DND-41 (cell line): ENCODE measurements around the gene SEPTIN1.

Source experiments
- ATAC-seq: fragments of 200-7000 bp; cut with Tn5 transposase; 3 replicates; pipeline ENCODE4 v1.9.1; 2021; ENCODE audit warnings: low read depth; ENCODE audit not compliant: insufficient read depth
- DNase-seq: peaks from one replicate; pipeline ENCODE4 v3.0.0-alpha.2; 2020
- H2AFZ ChIP-seq: 2 replicates; pipeline ENCODE4 v1.6.0; 2012; ENCODE audit warnings: low read depth, low read length
- H3K27ac ChIP-seq: 2 replicates; pipeline ENCODE4 v1.5.1; 2012; ENCODE audit warnings: low read length, inconsistent platforms
- H3K27me3 ChIP-seq: fragments of 200-600 bp; sonication (generic); 2 replicates; pipeline ENCODE4 v1.6.0; 2012; ENCODE audit warnings: low read length, mild to moderate bottlenecking, inconsistent platforms; ENCODE audit not compliant: insufficient read depth, poor library complexity
- H3K36me3 ChIP-seq: 2 replicates; pipeline ENCODE4 v1.5.1; 2012; ENCODE audit warnings: low read length, inconsistent platforms; ENCODE audit not compliant: insufficient read depth
- H3K4me1 ChIP-seq: 2 replicates; pipeline ENCODE4 v1.5.1; 2012; ENCODE audit warnings: mild to moderate bottlenecking, low read length; ENCODE audit not compliant: insufficient read depth
- H3K4me2 ChIP-seq: 2 replicates; pipeline ENCODE4 v1.6.0; 2012; ENCODE audit warnings: mild to moderate bottlenecking, moderate library complexity, low read length, inconsistent platforms; ENCODE audit not compliant: insufficient read depth
- H3K4me3 ChIP-seq, 2 experiments: fragments of 200-600 bp in 1 of 2; shearing (Covaris generic) in 1 of 2; 2 replicates each; pipeline ENCODE4 v1.5.1; 2012 to 2016; ENCODE audit warnings: inconsistent platforms in 2 of 2, low read length in 2 of 2, mild to moderate bottlenecking in 2 of 2, low read depth in 1 of 2, moderate library complexity in 1 of 2
- H3K79me2 ChIP-seq: 2 replicates; pipeline ENCODE4 v1.6.0; 2012; ENCODE audit warnings: low read length, inconsistent platforms; ENCODE audit not compliant: insufficient read depth
- H3K9ac ChIP-seq: 2 replicates; pipeline ENCODE4 v1.6.0; 2012; ENCODE audit warnings: low read depth, mild to moderate bottlenecking, inconsistent platforms, low read length, moderate library complexity
- H3K9me3 ChIP-seq: 2 replicates; pipeline ENCODE4 v1.5.1; 2012; ENCODE audit warnings: low read length, moderate library complexity, mild to moderate bottlenecking, inconsistent platforms; ENCODE audit not compliant: insufficient read depth, severe bottlenecking
- H4K20me1 ChIP-seq: 2 replicates; pipeline ENCODE4 v1.6.0; 2012; ENCODE audit warnings: low read length; ENCODE audit not compliant: insufficient read depth
- EZH2 ChIP-seq: IDR thresholded peaks from 3 replicates; pipeline ENCODE4 v1.6.1; 2012; ENCODE audit warnings: borderline replicate concordance, low read depth, mild to moderate bottlenecking, moderate library complexity, low read length, inconsistent platforms; ENCODE audit not compliant: severe bottlenecking
- TF ChIP-seq, protein P1 (sequence below): IDR thresholded peaks from 2 replicates; pipeline ENCODE4 v1.5.1; 2012; ENCODE audit warnings: borderline replicate concordance, low read length, moderate library complexity, mild to moderate bottlenecking; ENCODE audit not compliant: poor library complexity, severe bottlenecking; ENCODE audit errors: extremely low read depth

The SEPTIN1 gene

GRCh38 chr16:30372038-30372712 is 10.2 kb downstream of the SEPTIN1 start:
- TF ChIP-seq, protein P1, sequence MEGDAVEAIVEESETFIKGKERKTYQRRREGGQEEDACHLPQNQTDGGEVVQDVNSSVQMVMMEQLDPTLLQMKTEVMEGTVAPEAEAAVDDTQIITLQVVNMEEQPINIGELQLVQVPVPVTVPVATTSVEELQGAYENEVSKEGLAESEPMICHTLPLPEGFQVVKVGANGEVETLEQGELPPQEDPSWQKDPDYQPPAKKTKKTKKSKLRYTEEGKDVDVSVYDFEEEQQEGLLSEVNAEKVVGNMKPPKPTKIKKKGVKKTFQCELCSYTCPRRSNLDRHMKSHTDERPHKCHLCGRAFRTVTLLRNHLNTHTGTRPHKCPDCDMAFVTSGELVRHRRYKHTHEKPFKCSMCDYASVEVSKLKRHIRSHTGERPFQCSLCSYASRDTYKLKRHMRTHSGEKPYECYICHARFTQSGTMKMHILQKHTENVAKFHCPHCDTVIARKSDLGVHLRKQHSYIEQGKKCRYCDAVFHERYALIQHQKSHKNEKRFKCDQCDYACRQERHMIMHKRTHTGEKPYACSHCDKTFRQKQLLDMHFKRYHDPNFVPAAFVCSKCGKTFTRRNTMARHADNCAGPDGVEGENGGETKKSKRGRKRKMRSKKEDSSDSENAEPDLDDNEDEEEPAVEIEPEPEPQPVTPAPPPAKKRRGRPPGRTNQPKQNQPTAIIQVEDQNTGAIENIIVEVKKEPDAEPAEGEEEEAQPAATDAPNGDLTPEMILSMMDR = no peak
- TF ChIP-seq EZH2 = no peak
- Histone ChIP-seq H3K27me3 (no peaks in the 10 kb centered on the region), H3K9ac (peak overlapping the region; percentile 64; the same call in 1 of the 2 replicates), H3K36me3 (peaks cover 10% of the 10 kb centered on the region), H3K9me3 (no peaks in the 10 kb centered on the region), H3K4me1 (peaks cover 45% of the 10 kb centered on the region), H2AFZ (peak overlapping the region; percentile 52), H3K79me2 (peaks cover 38% of the 10 kb centered on the region), H3K4me3 (peak overlapping the region in 1 of 2 experiments; percentile 56; a peak in 2 of 4 replicates), H3K27ac (peak overlapping the region; percentile 82), H3K4me2 (peak overlapping the region; percentile 71), H4K20me1 (peaks cover 23% of the 10 kb centered on the region)
- no peak for ATAC-seq
- DNase-seq = no peak

GRCh38 chr16:30371248-30371816 is 11.0 kb downstream of the SEPTIN1 start:
- ATAC-seq = no peak
- Histone ChIP-seq H3K9ac (peak overlapping the region; percentile 64), H3K4me2 (peak overlapping the region; percentile 71), H4K20me1 (peaks cover 24% of the 10 kb centered on the region), H3K9me3 (no peaks in the 10 kb centered on the region), H3K79me2 (peaks cover 39% of the 10 kb centered on the region), H3K27me3 (no peaks in the 10 kb centered on the region), H2AFZ (peak overlapping the region; percentile 52), H3K4me3 (peak overlapping the region; percentile 20 to 56; a peak in 3 of 4 replicates), H3K4me1 (peaks cover 45% of the 10 kb centered on the region), H3K36me3 (peaks cover 17% of the 10 kb centered on the region), H3K27ac (peak overlapping the region; percentile 82)
- no peak for DNase-seq
- TF ChIP-seq, protein P1 = peak; percentile 1
- TF ChIP-seq EZH2 = no peak

DNA sequence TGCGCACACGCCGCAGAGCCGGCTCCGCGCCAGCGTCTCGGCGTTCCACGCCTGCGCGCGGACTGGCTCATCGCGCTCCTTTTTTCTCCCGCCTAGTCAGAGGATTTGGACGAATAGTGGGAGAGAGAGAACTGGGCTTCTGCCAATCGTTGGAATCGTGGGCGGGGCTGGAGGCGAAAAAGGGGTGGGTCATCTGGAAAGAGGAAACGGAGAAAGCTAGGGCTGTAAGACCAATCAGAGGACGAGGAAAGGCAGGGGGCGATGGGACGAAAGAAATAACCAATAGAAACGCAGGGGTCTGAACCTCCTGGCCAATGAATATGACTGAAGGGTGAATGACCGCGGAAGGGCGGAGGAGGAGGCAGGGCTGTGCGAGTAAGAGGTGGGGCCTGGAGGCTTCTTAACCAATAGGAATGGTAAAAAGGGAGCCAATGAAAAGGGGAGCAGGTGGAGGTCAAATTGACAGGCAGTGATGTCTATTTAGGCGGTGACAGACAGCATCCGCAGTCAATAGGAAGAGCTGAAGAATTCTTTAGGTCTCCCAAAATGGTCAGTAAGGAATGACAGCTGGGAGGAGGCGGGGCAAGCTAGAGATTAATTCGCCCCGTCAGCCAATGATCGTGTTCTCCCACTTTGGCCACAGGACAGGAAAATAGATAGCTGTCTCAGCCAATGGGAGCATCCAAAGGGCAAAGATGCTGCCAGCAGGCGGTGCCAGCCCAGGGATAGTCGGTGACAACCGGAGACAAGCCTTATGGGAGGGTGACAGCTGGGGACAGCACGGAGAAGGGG is 11.7 kb downstream of the SEPTIN1 start, which contains the start of gene TBC1D10B:
Gene TBC1D10B (minus strand): TSS at position 39 of the 792 bp plus-strand sequence. CDS start 311 bp downstream, outside the sequence.
- H3K4me2 ChIP-seq = peak within 1 kb of the TSS; percentile 86
- H3K36me3 ChIP-seq = peaks cover 21% of the 10 kb centered on the region
- H3K79me2 ChIP-seq = peaks cover 43% of the 10 kb centered on the region
- peak within 1 kb of the TSS; percentile 82 for H3K27ac ChIP-seq
- peak; percentile 100 for DNase-seq
- ATAC-seq = peak; percentile 83
- peaks cover 46% of the 10 kb centered on the region for H3K4me1 ChIP-seq
- H3K4me3 ChIP-seq = peak within 1 kb of the TSS; percentile 73 to 76
- peak within 1 kb of the TSS; percentile 52 for H2AFZ ChIP-seq
- H3K27me3 ChIP-seq = no peaks in the 10 kb centered on the region
- H3K9me3 ChIP-seq = no peaks in the 10 kb centered on the region
- peaks cover 24% of the 10 kb centered on the region for H4K20me1 ChIP-seq
- TF ChIP-seq, protein P1 = peak; percentile 59
- no peak for TF ChIP-seq EZH2
- peak within 1 kb of the TSS; percentile 77 for H3K9ac ChIP-seq
